ENCODE data around the gene MTRR.

Gene MTRR

GRCh38 chr5:7868773-7869473 is at the start of gene MTRR, which contains the start of gene FASTKD3:
Gene MTRR (plus strand): TSS chr5:7869148. CDS start chr5:7870795, 1,647 bp downstream.
Gene FASTKD3 (minus strand): TSS chr5:7869031. CDS start chr5:7868083, 948 bp downstream.
- TF ChIP-seq EZH2phosphoT487 (IDR thresholded peaks at IDR 0.05; ENCODE audit: borderline replicate concordance): no peak
- no peak for TF ChIP-seq CTCF (conservative IDR thresholded peaks at IDR 0.05; ENCODE audit: low read length)
- Histone ChIP-seq H3K4me1 (ENCODE audit: insufficient read depth, low read length, poor library complexity, severe bottlenecking) (peaks cover 65% of the 10 kb centered on the region), H3K4me2 (ENCODE audit: low read depth, low read length, poor library complexity, severe bottlenecking) (peak within 1 kb of the TSS; percentile 97), H3K4me3 (ENCODE audit: low read length, poor library complexity, severe bottlenecking) (peak within 1 kb of the TSS; percentile 97), H3K36me3 (ENCODE audit: insufficient read depth, low read length) (no peaks in the 10 kb centered on the region), H3K9me3 (ENCODE audit: insufficient read depth, low read depth, low read length) (no peaks in the 10 kb centered on the region), H3K79me2 (ENCODE audit: insufficient read depth, low read length) (peaks cover 73% of the 10 kb centered on the region), H3K9me2 (replicated peaks; ENCODE audit: low read depth, low read length) (no peaks in the 10 kb centered on the region), H3K9ac (ENCODE audit: low read depth, low read length, poor library complexity, severe bottlenecking) (peak within 1 kb of the TSS; percentile 87), H3F3A (ENCODE audit: low read depth) (no peaks in the 10 kb centered on the region), H4K20me1 (ENCODE audit: insufficient read depth, low read length, poor library complexity, severe bottlenecking) (peaks cover 47% of the 10 kb centered on the region), H2AFZ (ENCODE audit: low read length) (peak within 1 kb of the TSS; percentile 87), H3K27me3 (ENCODE audit: insufficient read depth, low read length, poor library complexity, severe bottlenecking) (peaks cover 4% of the 10 kb centered on the region)

- H3K36me3 ChIP-seq (ENCODE audit: insufficient read depth, low read length): no peaks in the 10 kb centered on the region
- no peaks in the 10 kb centered on the region for H3K27me3 ChIP-seq (ENCODE audit: insufficient read depth, low read length, poor library complexity, severe bottlenecking)
- no peaks in the 10 kb centered on the region for H3K4me1 ChIP-seq (ENCODE audit: insufficient read depth, low read length, poor library complexity, severe bottlenecking)
- H3K4me3 ChIP-seq (ENCODE audit: low read length, poor library complexity, severe bottlenecking): no peak overlapping the region
- H4K20me1 ChIP-seq (ENCODE audit: insufficient read depth, low read length, poor library complexity, severe bottlenecking): no peaks in the 10 kb centered on the region
- H3F3A ChIP-seq (ENCODE audit: low read depth): no peaks in the 10 kb centered on the region
- no peak overlapping the region for H3K4me2 ChIP-seq (ENCODE audit: low read depth, low read length, poor library complexity, severe bottlenecking)
- no peaks in the 10 kb centered on the region for H3K9me2 ChIP-seq (replicated peaks; ENCODE audit: low read depth, low read length)
- H3K79me2 ChIP-seq (ENCODE audit: insufficient read depth, low read length): no peaks in the 10 kb centered on the region
- TF ChIP-seq EZH2phosphoT487 (IDR thresholded peaks at IDR 0.05; ENCODE audit: borderline replicate concordance): no peak
- no peak for TF ChIP-seq CTCF (conservative IDR thresholded peaks at IDR 0.05; ENCODE audit: low read length)
- no peak overlapping the region for H2AFZ ChIP-seq (ENCODE audit: low read length)
- no peak overlapping the region for H3K9ac ChIP-seq (ENCODE audit: low read depth, low read length, poor library complexity, severe bottlenecking)
- no peaks in the 10 kb centered on the region for H3K9me3 ChIP-seq (ENCODE audit: insufficient read depth, low read depth, low read length)
These were observed 46.5 kb upstream of the MTRR start for GRCh38 chr5:7822449-7822848.

GRCh38 chr5:7823594-7823993 is 45.4 kb upstream of the MTRR start:
- Histone ChIP-seq H3K9ac (ENCODE audit: low read depth, low read length, poor library complexity, severe bottlenecking) (no peak overlapping the region), H3K79me2 (ENCODE audit: insufficient read depth, low read length) (no peaks in the 10 kb centered on the region), H2AFZ (ENCODE audit: low read length) (no peak overlapping the region), H4K20me1 (ENCODE audit: insufficient read depth, low read length, poor library complexity, severe bottlenecking) (no peaks in the 10 kb centered on the region), H3K27me3 (ENCODE audit: insufficient read depth, low read length, poor library complexity, severe bottlenecking) (no peaks in the 10 kb centered on the region), H3K4me2 (ENCODE audit: low read depth, low read length, poor library complexity, severe bottlenecking) (no peak overlapping the region), H3K9me3 (ENCODE audit: insufficient read depth, low read depth, low read length) (no peaks in the 10 kb centered on the region), H3K4me3 (ENCODE audit: low read length, poor library complexity, severe bottlenecking) (no peak overlapping the region), H3K9me2 (replicated peaks; ENCODE audit: low read depth, low read length) (no peaks in the 10 kb centered on the region), H3K4me1 (ENCODE audit: insufficient read depth, low read length, poor library complexity, severe bottlenecking) (no peaks in the 10 kb centered on the region), H3F3A (ENCODE audit: low read depth) (no peaks in the 10 kb centered on the region), H3K36me3 (ENCODE audit: insufficient read depth, low read length) (no peaks in the 10 kb centered on the region)
- TF ChIP-seq EZH2phosphoT487 (IDR thresholded peaks at IDR 0.05; ENCODE audit: borderline replicate concordance): no peak
- no peak for TF ChIP-seq CTCF (conservative IDR thresholded peaks at IDR 0.05; ENCODE audit: low read length)
